Thoracic aorta (tissue), 2 donors: ENCODE results near the gene HNRNPL. TPM values are rescaled to one million over a fixed set of nuclear protein-coding genes. Genes with fewer than 3 reads are reported as not detected.

Source experiments
- ATAC-seq: fragments of 150-250 bp; one replicate; pipeline ENCODE4 v1.8.0; 2017; ENCODE audit warnings: low read depth; ENCODE audit not compliant: insufficient number of reproducible peaks, low FRiP score
- DNase-seq: peaks from one replicate; pipeline ENCODE4 v3.0.0-alpha.2; 2020; ENCODE audit warnings: low spot score
- H3K27ac ChIP-seq, 2 donors: fragments of 200-600 bp; sonication (generic); 1 replicate in 1 of 2; 2 replicates in 1 of 2; pipeline ENCODE4 v1.5.1; 2016; ENCODE audit warnings: mild to moderate bottlenecking in 2 of 2, moderate library complexity in 2 of 2
- H3K27me3 ChIP-seq: fragments of 200-600 bp; sonication (generic); replicated peaks from 2 replicates; pipeline ENCODE4 v1.6.0; 2016; ENCODE audit warnings: mild to moderate bottlenecking; ENCODE audit not compliant: insufficient read depth
- H3K36me3 ChIP-seq: fragments of 200-600 bp; sonication (generic); one replicate; pipeline ENCODE4 v1.5.1; 2016
- H3K4me1 ChIP-seq, 2 donors: fragments of 200-600 bp; sonication (generic); 1 replicate in 1 of 2; 2 replicates in 1 of 2; pipeline versions ENCODE4 v1.5.1 to v1.6.0; 2016; ENCODE audit warnings: low read depth in 2 of 2, mild to moderate bottlenecking in 1 of 2; ENCODE audit not compliant: control insufficient read depth in 1 of 2
- H3K4me3 ChIP-seq: fragments of 200-600 bp; sonication (generic); 2 replicates; pipeline ENCODE4 v1.5.1; 2016; ENCODE audit warnings: mild to moderate bottlenecking
- H3K9me3 ChIP-seq: fragments of 200-600 bp; sonication (generic); 2 replicates; pipeline ENCODE4 v1.5.1; 2016
- total RNA-seq, 2 donors: library from RNA; depleted of rRNA; stranded (reverse); fragments of >200 nt; gene quantifications; one replicate each; pipeline versions ENCODE4 v1.1.0 to v1.2.3, GENCODE V29; 2016
- TF ChIP-seq, protein P1 (sequence below): fragments of 200-600 bp; sonication (generic); IDR thresholded peaks from one replicate; pipeline ENCODE4 v1.5.1; 2019; ENCODE audit warnings: antibody characterized with exemption

The HNRNPL gene
- total RNA-seq, 2 donors from 2014 or later, result 153 to 167 TPM

DNA sequence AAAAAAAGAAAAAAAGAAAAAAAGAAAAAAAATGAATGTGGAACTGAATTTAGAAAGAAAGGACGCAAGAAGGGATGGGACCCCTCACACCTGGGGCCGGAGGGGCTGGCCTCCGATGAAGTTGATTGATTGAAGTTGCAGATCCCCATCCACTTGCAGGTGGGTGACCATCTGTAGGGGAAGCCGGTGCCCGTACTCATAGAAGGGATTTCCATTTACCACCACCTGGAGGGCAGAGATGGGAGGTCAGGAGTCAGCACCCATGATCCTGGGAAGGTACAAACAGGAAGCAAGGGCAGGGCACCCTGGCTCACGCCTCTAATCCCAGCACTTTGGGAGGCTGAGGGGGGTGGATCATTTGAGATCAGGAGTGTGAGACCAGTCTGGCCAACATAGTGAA is 43.4 kb downstream of the HNRNPL start:
- no peak for ATAC-seq
- TF ChIP-seq, protein P1, sequence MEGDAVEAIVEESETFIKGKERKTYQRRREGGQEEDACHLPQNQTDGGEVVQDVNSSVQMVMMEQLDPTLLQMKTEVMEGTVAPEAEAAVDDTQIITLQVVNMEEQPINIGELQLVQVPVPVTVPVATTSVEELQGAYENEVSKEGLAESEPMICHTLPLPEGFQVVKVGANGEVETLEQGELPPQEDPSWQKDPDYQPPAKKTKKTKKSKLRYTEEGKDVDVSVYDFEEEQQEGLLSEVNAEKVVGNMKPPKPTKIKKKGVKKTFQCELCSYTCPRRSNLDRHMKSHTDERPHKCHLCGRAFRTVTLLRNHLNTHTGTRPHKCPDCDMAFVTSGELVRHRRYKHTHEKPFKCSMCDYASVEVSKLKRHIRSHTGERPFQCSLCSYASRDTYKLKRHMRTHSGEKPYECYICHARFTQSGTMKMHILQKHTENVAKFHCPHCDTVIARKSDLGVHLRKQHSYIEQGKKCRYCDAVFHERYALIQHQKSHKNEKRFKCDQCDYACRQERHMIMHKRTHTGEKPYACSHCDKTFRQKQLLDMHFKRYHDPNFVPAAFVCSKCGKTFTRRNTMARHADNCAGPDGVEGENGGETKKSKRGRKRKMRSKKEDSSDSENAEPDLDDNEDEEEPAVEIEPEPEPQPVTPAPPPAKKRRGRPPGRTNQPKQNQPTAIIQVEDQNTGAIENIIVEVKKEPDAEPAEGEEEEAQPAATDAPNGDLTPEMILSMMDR, result no peak
- no peaks in the 10 kb centered on the region for H3K27me3 ChIP-seq
- no peaks in the 10 kb centered on the region for H3K36me3 ChIP-seq
- H3K4me1 ChIP-seq, result no peaks in the 10 kb centered on the region
- H3K9me3 ChIP-seq, result no peaks in the 10 kb centered on the region
- no peak overlapping the region for H3K4me3 ChIP-seq
- no peak for DNase-seq
- no peak overlapping the region for H3K27ac ChIP-seq

DNA sequence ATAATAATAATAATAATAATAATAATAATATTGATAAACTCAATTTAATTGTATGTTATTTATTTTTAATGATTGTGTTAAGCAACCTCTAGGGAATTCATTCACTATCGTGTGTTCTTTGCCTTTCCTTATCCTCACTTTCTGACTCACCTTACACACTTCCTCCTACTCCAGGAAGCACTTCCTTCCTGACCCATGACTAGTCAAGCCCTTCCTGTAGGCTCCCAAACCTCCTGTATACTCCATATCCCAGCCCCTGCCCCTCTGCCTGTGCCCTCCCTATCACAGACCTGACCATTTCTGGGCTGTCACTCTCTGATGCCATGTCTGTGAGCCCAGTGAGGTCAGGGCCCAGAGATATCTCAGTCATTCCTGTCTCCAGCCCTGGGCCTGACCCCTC is 44.6 kb downstream of the HNRNPL start:
- no peak for DNase-seq

DNA sequence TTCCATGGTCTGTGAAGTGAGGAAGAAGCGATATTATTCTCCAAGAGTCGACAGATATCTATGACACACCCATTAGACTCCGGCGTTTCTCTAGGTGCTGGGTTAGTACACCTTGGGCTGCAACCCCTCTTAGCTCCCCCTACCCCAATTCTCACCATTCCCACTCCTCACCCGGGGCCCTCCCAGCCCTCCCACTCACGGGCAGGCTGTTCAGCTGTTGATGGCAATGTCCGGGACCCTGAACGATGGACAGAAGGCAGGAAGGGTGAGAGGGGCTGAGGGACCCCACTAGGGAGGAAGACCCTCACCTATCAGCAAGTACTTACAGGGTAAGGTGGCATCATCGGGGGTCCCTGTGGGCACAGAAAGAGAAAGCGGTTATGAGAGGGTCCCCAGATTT is 46.2 kb downstream of the HNRNPL start:
- Histone ChIP-seq H3K36me3 (no peaks in the 10 kb centered on the region), H3K27ac (no peak overlapping the region), H3K27me3 (no peaks in the 10 kb centered on the region), H3K4me1 (no peaks in the 10 kb centered on the region), H3K9me3 (no peaks in the 10 kb centered on the region), H3K4me3 (no peak overlapping the region)
- ATAC-seq (no peak), DNase-seq (no peak)
- TF ChIP-seq, protein P1, result no peak

More for the DNA sequence above, 44.6 kb downstream of the HNRNPL start:
- Histone ChIP-seq H3K27me3 (no peaks in the 10 kb centered on the region), H3K4me3 (no peak overlapping the region), H3K27ac (no peak overlapping the region), H3K36me3 (no peaks in the 10 kb centered on the region), H3K9me3 (no peaks in the 10 kb centered on the region), H3K4me1 (no peaks in the 10 kb centered on the region)
- TF ChIP-seq, protein P1, result no peak
- no peak for ATAC-seq

DNA sequence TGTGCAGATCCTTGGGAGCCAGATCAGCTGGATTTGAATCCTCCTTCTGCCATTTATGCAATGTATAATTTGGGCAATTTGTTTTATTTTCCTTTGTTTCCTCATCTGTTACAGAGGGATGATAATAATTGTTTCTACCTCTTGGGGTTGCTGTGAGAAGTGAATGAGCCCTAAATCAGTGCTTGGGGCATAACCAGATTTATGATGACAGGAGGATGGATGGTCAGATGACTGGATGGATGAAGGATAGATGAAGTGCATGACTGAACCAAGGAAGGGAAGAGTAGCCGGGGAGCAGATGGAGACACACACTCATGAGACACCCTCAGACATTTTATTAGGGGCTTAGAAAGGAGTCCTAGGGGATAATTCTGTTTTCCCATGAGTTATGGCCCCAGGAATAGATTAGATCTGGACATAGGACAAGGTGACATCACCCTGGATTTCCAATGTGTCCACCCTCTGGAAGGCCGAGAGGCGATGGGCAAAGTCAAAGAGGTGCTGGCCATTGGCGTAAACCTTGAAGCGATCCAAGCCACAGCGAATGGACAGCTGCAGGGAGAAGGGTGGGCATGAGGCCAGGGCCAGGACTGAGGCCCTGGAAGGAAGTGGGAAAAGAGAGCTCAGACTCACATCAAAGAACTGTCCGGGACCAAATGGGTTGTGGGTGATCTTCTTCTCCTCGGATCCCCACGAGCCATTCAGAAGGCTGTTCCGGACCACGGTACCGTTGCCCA is 48.3 kb downstream of the HNRNPL start:
- no peaks in the 10 kb centered on the region for H3K4me1 ChIP-seq
- TF ChIP-seq, protein P1, result no peak
- no peak overlapping the region for H3K4me3 ChIP-seq
- ATAC-seq (no peak), DNase-seq (no peak)
- H3K9me3 ChIP-seq, result no peaks in the 10 kb centered on the region
- no peaks in the 10 kb centered on the region for H3K36me3 ChIP-seq
- no peaks in the 10 kb centered on the region for H3K27me3 ChIP-seq
- H3K27ac ChIP-seq, result no peak overlapping the region

DNA sequence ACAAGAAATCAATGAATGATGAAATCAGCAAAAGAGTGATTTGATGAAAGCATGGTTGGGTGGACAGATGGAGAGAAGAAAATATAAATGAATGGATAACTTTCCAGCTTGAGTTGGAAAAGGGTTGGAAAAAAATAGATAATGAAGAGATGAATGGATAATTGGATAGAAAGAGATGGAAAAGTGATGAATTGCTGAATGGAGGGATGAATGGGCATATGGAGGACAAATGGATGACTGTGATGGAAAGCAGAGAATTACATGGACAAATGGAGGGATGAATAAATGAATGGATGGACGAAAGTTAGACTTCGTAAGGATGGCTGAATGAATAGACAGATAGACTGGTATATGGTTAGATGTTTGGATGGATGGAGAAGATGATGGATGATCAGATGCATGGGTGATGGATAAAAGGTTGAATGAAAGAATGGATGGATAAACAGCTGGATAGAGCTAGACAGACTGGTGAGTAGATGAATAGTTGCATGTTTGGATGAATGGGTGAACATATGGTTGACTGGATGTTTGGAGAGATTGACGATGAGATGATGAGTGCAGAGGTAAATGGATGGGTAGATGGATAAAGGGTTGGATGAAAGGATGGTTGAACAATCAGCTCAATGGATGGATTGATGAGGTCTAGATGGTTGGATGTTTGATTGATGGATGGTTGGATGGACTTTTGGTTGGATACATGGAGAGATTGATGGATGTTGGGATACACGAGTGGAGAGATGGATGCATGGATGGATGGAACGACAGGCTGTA is 49.0 kb downstream of the HNRNPL start:
- H3K27ac ChIP-seq, result no peak overlapping the region
- no peaks in the 10 kb centered on the region for H3K27me3 ChIP-seq
- ATAC-seq, result no peak
- no peak overlapping the region for H3K4me3 ChIP-seq
- H3K4me1 ChIP-seq, result no peaks in the 10 kb centered on the region
- DNase-seq, result no peak
- H3K36me3 ChIP-seq, result no peaks in the 10 kb centered on the region
- H3K9me3 ChIP-seq, result no peaks in the 10 kb centered on the region
- TF ChIP-seq, protein P1, result no peak
